K562 (cell line): Measurements from ENCODE around the gene PLIN5. TPM values are rescaled to one million over a fixed set of nuclear protein-coding genes. Genes with fewer than 3 reads are reported as not detected.

Experiments
- ARID3A ChIP-seq: IDR thresholded peaks from 2 replicates; pipeline ENCODE4 v1.6.1; 2012; ENCODE audit warnings: low read depth, low read length, improper control_type of control experiment, borderline replicate concordance
- ATF7 ChIP-seq: fragments of 450-650 bp; IDR thresholded peaks from 2 replicates; pipeline ENCODE4 v1.7.1; 2014; ENCODE audit warnings: mild to moderate bottlenecking, moderate library complexity
- CTBP1 ChIP-seq: fragments of 450-650 bp; IDR thresholded peaks from 2 replicates; pipeline ENCODE4 v1.6.1; 2016; ENCODE audit warnings: borderline replicate concordance
- NBN ChIP-seq: fragments of 450-650 bp; IDR thresholded peaks from 2 replicates; pipeline ENCODE4 v1.6.1; 2016; ENCODE audit warnings: low read depth, mild to moderate bottlenecking
- NCOR1 ChIP-seq: fragments of 450-650 bp; IDR thresholded peaks from 2 replicates; pipeline ENCODE4 v1.6.1; 2016; ENCODE audit warnings: mild to moderate bottlenecking, moderate library complexity
- SAFB ChIP-seq: fragments of 200-400 bp; formaldehyde crosslinking; IDR thresholded peaks from 2 replicates; pipeline ENCODE4 v1.6.1; 2017; ENCODE audit warnings: low read depth, low read length, borderline replicate concordance
- SMAD1 ChIP-seq: fragments of 150-350 bp; IDR thresholded peaks from 2 replicates; pipeline ENCODE4 v1.6.1; 2014; ENCODE audit warnings: low read length, low read depth; ENCODE audit not compliant: partially characterized antibody
- SOX6 ChIP-seq: fragments of 450-650 bp; IDR thresholded peaks from 2 replicates; pipeline ENCODE4 v1.6.1; 2014; ENCODE audit warnings: mild to moderate bottlenecking
- U2AF1 ChIP-seq: fragments of 200-400 bp; formaldehyde crosslinking; optimal IDR thresholded peaks from 2 replicates; pipeline ENCODE3; 2017; ENCODE audit warnings: mild to moderate bottlenecking, low read depth, low read length, moderate library complexity
- XRCC3 ChIP-seq: fragments of 450-650 bp; IDR thresholded peaks from 2 replicates; pipeline ENCODE4 v1.6.1; 2017; ENCODE audit warnings: mild to moderate bottlenecking, moderate library complexity
- XRCC4 ChIP-seq: IDR thresholded peaks from one replicate; pipeline ENCODE4 v1.6.1; 2011; ENCODE audit not compliant: insufficient read depth, insufficient read length; ENCODE audit errors: extremely low read depth
- ZFP1 ChIP-seq: fragments of 450-650 bp; formaldehyde crosslinking; IDR thresholded peaks from 2 replicates; pipeline ENCODE4 v1.4.0; 2020; ENCODE audit warnings: mild to moderate bottlenecking, mixed read lengths
- ZNF124 ChIP-seq: sonication (generic); formaldehyde crosslinking; IDR thresholded peaks from 2 replicates; pipeline ENCODE4 v1.8.1; 2022; ENCODE audit warnings: missing genetic modification reagents
- ZNF174 ChIP-seq: fragments of 250-450 bp; sonication (Bioruptor Pico); IDR thresholded peaks from 2 replicates; pipeline ENCODE4 v1.4.0; 2020; ENCODE audit warnings: mild to moderate bottlenecking
- ZNF318 ChIP-seq, 2 experiments: fragments of 450-650 bp; IDR thresholded peaks; 2 replicates each; pipeline ENCODE4 v1.6.1; 2016; ENCODE audit warnings: mild to moderate bottlenecking in 2 of 2, borderline replicate concordance in 1 of 2, low read depth in 1 of 2, moderate library complexity in 1 of 2
- ZNF584 ChIP-seq: fragments of 200-800 bp; sonication (Bioruptor generic); IDR thresholded peaks from 2 replicates; pipeline ENCODE4 v1.6.1; 2016; ENCODE audit warnings: low read depth, mild to moderate bottlenecking, missing genetic modification characterization, missing compliant biosample characterization
- ZNF695 ChIP-seq: fragments of 450-650 bp; formaldehyde crosslinking; IDR thresholded peaks from 2 replicates; pipeline ENCODE4 v1.4.0; 2020; ENCODE audit warnings: mild to moderate bottlenecking, moderate library complexity
- polyA plus RNA-seq, 8 experiments: library from polyadenylated mRNA; depleted of rRNA in 4 of 8; stranded (reverse) in 5 of 8; unstranded in 3 of 8; fragments of >200 nt; fragmentation: Nextera tagmentation in 2 of 8; fragmentation: Illumina TruSeq in 1 of 8; extraction: Ambion mirVana in 2 of 8; extraction: Trizol in 1 of 8; gene quantifications; 2 replicates each; pipeline versions ENCODE4 v1.2.1 to v1.2.3, GENCODE V29; 2011 to 2014; ENCODE audit warnings: inconsistent platforms in 1 of 8, missing spikeins in 1 of 8
- total RNA-seq, 7 experiments: library from RNA; depleted of rRNA in 6 of 7; stranded (reverse); fragments of >200 nt in 6 of 7; fragmentation: Illumina TruSeq in 2 of 7; extraction: Trizol in 2 of 7; gene quantifications; 2 replicates each; pipeline versions ENCODE4 v1.2.1 to v1.2.3, GENCODE V29; 2011 to 2021; ENCODE audit warnings: low replicate concordance in 1 of 7
- TF ChIP-seq, protein P1 (sequence below): fragments of 450-650 bp; IDR thresholded peaks from 2 replicates; pipeline ENCODE4 v1.6.1; 2016

PLIN5 gene
- total and polyA plus RNA-seq, 9 of the 15 experiments (the other 6 are each of a cell fraction or from before 2014, with no cell fraction given), result 0.04 to 1.3 (median 0.50) TPM

GRCh38 chr19:4539693-4540581 is 4.9 kb upstream of the PLIN5 start, which contains the start of gene LRG1 (continued):
- no peak for TF ChIP-seq SMAD1
- TF ChIP-seq XRCC3, result no peak
- TF ChIP-seq ATF7, result peak; percentile 40; the same call in 1 of the 2 replicates
- TF ChIP-seq NCOR1, result no peak
- no peak for TF ChIP-seq SOX6
- TF ChIP-seq NBN, result no peak
- no peak for TF ChIP-seq U2AF1
- TF ChIP-seq CTBP1, result peak; percentile 59
- TF ChIP-seq ZFP1 (CRISPR knock-in tag), result no peak
- no peak for TF ChIP-seq ZNF174
- TF ChIP-seq SAFB, result no peak
- TF ChIP-seq ZNF695 (CRISPR knock-in tag), result no peak
- no peak for TF ChIP-seq ARID3A
- TF ChIP-seq, protein P1, sequence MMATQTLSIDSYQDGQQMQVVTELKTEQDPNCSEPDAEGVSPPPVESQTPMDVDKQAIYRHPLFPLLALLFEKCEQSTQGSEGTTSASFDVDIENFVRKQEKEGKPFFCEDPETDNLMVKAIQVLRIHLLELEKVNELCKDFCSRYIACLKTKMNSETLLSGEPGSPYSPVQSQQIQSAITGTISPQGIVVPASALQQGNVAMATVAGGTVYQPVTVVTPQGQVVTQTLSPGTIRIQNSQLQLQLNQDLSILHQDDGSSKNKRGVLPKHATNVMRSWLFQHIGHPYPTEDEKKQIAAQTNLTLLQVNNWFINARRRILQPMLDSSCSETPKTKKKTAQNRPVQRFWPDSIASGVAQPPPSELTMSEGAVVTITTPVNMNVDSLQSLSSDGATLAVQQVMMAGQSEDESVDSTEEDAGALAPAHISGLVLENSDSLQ, result no peak
- TF ChIP-seq ZNF124 (CRISPR knock-in tag), result no peak
- no peak for TF ChIP-seq ZNF318 (IDR thresholded peaks at IDR 0.05; ENCODE audit: borderline replicate concordance in 1 of 2, low read depth in 1 of 2)
- TF ChIP-seq ZNF584 (CRISPR knock-in tag), result 0 out of 2 replicates have a peak, but pooled peaks have one; percentile 71
- no peak for TF ChIP-seq XRCC4
